ENCODE measurements around the gene SLAMF8.
A peak's percentile ranks its signal among the peaks of the same experiment; 100 is the strongest.

SLAMF8 gene

DNA sequence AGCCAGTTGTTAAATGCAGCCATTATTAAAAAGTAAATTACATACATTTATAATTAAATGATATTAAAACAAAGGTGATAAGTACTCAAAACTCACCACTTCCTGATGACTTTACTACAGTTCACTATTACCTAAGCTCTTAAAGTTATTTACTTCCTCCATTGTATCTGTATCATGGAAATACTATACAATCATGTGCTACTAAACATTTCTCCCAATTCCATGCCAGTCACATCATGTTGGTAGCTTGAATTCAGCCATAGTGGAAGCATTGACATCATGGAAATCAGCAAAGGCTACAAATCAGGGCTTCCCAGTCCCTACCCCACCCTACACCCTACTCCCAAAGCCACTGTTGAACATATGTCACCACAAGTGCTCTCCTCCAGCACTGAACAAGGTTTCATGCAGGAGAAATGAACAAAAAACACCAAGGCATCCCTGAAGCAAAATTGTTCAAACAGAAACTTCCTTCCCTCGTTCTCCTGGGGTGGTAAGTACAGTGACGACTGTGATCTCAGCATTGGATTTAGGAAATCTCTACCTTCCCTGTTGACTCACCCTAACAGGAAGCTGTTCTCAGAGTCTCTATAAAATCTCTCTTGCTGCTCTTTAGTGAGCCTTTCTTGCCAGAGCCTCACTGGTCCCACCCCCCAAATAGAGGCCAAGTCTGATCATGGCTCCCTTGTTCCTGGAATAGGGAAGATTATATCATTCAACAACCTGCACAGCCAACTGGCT is 23.1 kb downstream of the SLAMF8 start:
- no peak for DNase-seq

DNA sequence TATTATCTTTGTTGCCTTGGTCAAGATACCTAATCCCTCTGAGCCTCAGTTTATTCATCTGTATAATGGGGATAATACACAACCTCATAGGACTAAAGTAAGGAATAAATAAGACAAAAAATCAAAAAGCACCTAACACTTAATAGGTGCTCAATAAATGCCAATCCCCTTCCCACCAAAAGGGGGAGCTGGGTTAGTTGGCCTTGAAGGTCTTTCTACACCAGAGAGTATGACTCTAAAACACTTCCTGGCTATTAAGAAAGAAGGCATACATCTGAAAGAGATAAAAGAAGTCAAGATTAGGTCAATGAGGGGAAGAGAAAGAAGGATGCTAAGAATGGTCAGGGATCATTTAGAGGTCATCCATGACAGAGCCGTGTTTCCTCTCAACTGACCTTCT is 24.7 kb downstream of the SLAMF8 start:
- DNase-seq = no peak

DNA sequence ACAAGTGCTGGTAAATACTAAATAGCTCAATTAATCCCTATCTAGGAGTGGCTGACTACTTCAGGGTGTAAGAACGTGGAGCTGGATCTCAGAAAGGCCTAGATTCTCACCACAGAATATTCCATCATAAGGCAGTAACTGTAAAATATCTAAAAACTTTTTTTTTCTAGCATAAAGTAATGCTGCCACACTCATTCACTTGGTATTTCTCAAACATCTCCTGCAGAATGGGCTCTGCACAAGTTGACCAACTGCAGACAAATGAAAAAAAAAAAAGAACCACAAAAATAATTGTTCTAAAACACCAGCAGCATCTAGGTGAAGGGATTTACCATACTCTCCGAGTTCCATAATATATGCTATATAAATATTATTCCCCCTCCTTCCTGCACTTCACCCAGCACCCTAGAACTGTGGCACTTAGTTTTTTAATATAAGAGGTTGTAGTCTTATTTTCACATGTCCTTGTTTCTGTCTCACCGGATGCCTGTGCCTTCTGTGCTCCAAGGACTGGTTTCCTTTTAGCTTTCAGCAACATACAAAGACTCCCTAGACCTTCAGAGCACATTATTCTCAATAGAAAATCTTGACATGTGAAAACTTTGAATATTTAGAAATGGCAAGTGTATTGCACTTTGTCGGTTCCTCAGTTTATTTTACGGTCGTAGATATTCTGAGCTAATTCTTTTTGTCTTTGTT is 26.9 kb downstream of the SLAMF8 start:
- DNase-seq = no peak

DNA sequence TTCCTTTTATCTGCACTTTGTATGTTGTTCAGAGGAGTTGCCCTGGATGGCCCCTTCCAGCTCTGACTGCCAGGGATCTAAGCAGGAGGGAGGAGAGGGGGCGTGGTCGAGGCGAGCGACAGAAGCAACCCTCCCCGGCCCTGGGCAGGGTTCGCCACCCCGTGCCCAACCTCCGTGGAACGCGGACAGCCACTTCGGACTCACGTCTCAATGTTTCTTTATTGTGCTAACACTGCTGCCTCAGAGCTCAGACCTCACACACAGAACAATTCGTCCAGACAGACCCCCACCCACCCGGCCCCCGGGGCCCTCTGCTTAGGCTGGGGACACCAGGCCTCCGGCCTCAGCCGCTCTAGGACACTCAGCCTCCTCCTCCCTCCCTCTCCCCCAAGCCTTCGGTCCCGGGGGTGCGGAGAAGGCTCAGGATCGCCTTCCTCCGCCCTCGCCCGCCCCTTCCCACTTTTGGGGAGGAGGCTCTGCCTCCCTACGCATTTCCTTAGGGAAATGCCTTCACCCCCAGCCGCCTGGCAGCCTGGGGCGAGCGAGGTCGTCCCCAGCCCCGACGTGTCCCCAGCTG is 27.5 kb downstream of the SLAMF8 start:
- DNase-seq = peak; percentile 77

DNA sequence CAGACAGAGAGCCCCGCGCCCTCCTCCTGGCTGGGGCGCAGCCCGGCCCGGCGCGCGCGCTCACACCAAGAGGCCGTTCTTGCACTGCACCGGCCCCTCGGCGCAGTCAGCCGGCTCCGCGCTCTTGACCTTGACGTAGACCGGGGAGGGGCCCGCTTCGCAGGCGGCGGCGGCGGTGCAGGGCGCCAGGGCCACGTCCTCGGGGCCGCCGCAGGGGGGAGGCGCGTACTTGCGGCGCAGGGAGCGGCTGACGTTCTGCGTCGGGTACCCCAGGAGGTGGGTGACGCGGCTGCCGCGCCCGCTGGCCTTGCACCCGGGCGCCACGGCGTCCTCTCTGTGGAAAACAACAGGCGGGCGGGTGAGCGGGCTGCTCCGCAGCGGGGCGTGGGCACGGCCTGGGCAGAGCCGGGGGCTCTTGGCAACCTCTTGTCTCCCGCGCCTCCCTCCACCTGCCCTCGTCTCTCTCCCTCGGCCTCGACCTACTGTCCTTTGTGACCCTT is 28.1 kb downstream of the SLAMF8 start:
- DNase-seq = peak; percentile 81

- no peak for DNase-seq
Measured at GRCh38 chr1:159855709-159856108, 29.0 kb downstream of the SLAMF8 start.

DNA sequence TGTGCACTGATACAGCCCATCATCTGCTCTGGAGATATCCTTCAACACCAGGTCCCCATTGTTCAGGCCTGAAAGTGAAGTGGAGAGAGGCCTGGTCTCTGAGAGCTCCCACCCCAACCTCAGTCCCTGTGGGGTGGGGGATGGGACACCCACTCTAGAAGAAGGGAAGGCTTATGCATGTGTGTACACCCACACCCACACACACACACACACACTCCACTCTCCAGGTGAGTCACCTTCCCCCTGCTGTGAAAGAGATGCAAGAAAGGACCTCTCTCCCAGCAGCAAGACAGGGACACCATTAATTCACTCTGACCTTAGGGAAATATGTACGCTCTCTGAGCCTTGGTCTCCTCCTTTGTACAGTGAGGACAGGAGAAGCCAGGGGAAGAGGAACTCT is 29.9 kb downstream of the SLAMF8 start:
- no peak for DNase-seq

GRCh38 chr1:159857889-159858288 is 31.2 kb downstream of the SLAMF8 start:
- DNase-seq = no peak

DNA sequence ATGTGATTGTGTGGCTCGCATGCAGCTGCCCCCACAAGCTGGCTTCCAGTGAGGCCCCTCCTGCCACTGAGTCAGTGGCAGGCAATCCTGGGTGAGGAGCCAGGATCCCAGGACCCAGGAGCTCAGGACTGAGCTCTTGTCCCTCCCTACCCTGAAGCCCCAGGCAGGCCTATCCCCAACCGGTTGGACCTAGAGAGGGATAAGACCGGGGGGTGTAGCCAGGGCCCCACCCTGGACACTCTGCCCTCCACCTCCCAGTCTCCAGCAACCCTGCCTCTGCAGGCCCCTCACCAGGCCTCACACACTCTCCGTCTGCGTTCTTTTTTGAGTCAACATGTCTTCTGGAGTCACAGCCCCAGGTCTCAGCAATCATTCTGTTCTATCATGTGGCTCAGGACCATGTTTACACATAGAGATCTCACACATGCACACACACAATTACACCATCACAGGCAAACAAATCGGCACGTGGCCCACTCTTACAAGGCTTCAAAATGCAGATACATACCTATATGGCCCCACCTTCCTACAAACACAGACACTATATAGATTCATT is 33.2 kb downstream of the SLAMF8 start:
- no peak for DNase-seq

DNA sequence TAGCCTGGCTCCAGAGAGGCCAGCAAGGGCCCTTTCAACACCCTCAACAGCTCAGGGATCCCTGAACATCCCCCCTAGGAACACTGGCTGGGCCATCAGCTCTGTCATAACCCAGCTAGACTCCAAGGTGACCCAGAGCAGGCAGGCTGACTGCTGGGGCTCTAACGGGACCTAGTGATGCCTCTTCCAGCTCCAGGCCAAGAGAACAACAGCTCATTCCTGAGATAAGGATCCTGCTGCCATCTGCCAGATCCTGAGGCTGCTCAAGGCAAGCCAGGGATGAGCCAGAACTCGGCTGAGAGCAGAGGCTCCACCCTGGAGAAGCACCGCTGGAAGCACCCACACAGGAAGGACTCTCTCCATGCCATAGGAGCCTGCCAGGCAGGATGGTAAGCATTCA is 33.8 kb downstream of the SLAMF8 start:
- DNase-seq = peak; percentile 69

GRCh38 chr1:159861218-159861617 is 34.5 kb downstream of the SLAMF8 start:
- DNase-seq = no peak

GRCh38 chr1:159862031-159862430 is 35.4 kb downstream of the SLAMF8 start:
- DNase-seq = no peak

DNA sequence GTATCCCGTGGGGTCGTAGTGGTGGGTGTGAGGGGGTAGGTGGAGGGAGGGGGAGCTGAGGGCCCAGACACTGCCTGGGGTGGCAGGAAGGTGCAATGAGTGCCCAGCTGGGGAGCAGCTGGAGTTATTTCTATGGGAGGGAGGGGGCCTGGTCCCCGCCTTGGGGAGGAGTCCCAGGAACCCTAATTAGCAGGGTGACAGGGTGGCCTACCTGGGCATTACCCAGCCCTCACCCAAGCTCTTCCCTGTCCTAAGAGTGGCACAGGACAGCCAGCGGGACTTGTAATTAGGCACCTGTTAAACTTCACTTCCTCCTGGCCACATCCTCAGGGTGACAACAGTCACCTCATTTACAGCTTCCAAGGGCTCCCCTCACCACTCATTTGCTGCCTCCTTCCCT is 35.9 kb downstream of the SLAMF8 start, which contains the start of gene VSIG8:
TSS of gene VSIG8 (minus strand) at position 101 of the 400 bp plus-strand sequence. CDS start 136 bp downstream, outside the sequence.
- no peak for DNase-seq

GRCh38 chr1:159864262-159864661 is 37.6 kb downstream of the SLAMF8 start:
- no peak for DNase-seq

GRCh38 chr1:159866066-159866465 is 39.4 kb downstream of the SLAMF8 start:
- no peak for DNase-seq

GRCh38 chr1:159866905-159867663 is 40.4 kb downstream of the SLAMF8 start:
- no peak for DNase-seq

GRCh38 chr1:159867664-159868026 is 41.0 kb downstream of the SLAMF8 start:
- DNase-seq = peak; percentile 76

DNA sequence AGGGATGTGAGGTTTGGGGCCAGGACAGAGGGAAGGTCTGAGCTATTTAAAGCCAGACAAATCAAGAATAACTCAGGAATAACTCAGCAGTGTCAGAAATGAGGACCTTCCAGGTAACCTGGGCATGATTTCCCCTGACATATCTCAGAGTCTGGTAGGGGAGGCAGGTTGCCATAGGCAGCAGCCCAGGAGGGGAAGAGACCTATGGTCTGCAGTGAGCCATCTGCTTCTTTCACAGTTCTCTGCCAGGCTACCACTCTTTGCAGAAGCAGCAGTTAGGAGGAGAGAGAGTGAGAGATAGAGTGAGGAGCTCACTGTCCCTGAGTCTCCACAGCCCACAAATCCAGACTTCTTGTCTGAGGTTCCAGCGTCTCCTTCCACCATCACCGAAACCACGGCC is 42.1 kb downstream of the SLAMF8 start:
- DNase-seq = no peak

DNA sequence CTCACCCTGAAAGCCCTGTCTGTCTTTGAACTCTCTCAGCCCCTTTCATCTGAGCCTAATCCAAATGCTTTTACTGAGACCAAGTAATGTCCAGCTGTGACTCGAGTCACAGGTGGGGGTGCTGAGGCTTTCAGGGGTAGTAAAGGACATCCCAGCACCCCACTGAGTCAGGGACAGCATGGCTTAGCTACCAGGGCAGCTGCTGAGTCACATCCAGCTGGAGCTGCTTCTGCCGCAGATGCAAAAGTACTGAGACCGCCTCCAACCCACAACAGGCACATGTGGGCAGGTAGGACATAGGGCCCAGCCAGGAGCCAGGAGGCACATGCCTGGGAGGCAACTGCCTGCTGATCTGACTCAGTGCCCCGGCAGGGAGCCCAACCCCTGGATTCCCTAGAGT is 42.5 kb downstream of the SLAMF8 start:
- DNase-seq = peak; percentile 89

DNA sequence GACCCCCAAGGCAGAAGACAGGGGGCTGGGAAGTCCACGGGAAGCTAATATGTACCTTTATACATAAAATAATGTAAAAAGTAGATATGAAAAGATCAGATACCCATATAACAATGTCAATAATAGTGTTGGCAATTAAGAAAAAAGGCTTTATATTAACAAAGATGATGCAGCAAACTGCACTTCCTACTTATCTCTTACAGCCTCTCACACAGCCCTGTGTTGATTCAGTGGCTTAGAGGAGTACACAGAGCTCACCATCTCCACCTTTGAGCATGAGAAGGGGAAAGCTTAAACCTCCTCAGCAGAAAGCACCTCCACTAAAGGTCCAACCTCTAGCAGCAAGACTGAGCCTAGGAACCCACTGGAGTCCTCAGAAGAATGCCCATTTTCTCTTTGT is 42.9 kb downstream of the SLAMF8 start:
- no peak for DNase-seq

DNA sequence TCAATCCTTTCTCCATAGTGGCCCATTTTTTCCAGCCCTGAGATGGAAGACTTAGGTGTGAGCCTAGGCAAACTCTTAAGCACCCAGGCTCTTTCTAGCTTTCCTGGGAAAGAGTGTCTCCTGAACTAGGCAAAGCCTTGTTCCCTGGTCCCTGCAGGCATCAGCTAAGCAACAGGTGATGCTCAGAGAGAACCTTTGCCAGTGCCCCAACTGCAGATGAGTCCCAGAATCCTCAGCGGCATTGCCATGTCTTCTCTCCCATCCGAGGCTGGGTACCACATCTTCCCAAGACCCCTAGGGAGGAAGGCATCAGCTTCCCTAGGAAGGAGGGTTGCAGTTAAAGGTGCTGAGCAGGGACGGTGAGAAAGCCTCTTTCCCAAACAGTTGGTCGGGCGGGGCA is 44.0 kb downstream of the SLAMF8 start:
- DNase-seq = no peak

GRCh38 chr1:159872891-159873290 is 46.2 kb downstream of the SLAMF8 start:
- no peak for DNase-seq

Data from islet precursor cell (in vitro differentiated cells).